HT-29 (cell line): ENCODE data around the gene TSC2. TPM values are rescaled to one million over a fixed set of nuclear protein-coding genes. Genes with fewer than 3 reads are reported as not detected.
A peak's percentile ranks its signal among the peaks of the same experiment; 100 is the strongest.

ENCODE experiments used
- DNase-seq: peaks from one replicate; pipeline ENCODE4 v3.0.0-alpha.2; 2015; ENCODE audit warnings: low spot score
- total RNA-seq: library from RNA; depleted of rRNA; stranded (reverse); fragments of >200 nt; shearing (Covaris generic); gene quantifications from 2 replicates; pipeline ENCODE4 v1.2.3, GENCODE V29; 2014

Gene TSC2
- total RNA-seq, 1 experiment from 2014 or later = 85.0 TPM

- DNase-seq = peak; percentile 83
Measured at GRCh38 chr16:2042986-2043666, 4.7 kb upstream of the TSC2 start.

GRCh38 chr16:2043667-2044451 is 3.9 kb upstream of the TSC2 start:
- peak; percentile 48 for DNase-seq

- no peak for DNase-seq
Measured at GRCh38 chr16:2044541-2044940, 3.2 kb upstream of the TSC2 start.

- DNase-seq = no peak
Measured at GRCh38 chr16:2045965-2046892, 1.6 kb upstream of the TSC2 start.

GRCh38 chr16:2046893-2047329 is 874 bp upstream of the TSC2 start:
- DNase-seq = no peak

- DNase-seq = no peak
Measured at GRCh38 chr16:2048116-2048543, 345 bp downstream of the TSC2 start.

GRCh38 chr16:2053211-2053610 is 5.4 kb downstream of the TSC2 start:
- no peak for DNase-seq

GRCh38 chr16:2053897-2054296 is 6.1 kb downstream of the TSC2 start:
- DNase-seq = no peak

- peak; percentile 56 for DNase-seq
Measured at GRCh38 chr16:2054543-2055245, 6.9 kb downstream of the TSC2 start.

GRCh38 chr16:2056077-2056476 is 8.3 kb downstream of the TSC2 start:
- peak; percentile 56 for DNase-seq

- DNase-seq = peak; percentile 65
Measured at GRCh38 chr16:2056681-2057407, 9.1 kb downstream of the TSC2 start.

GRCh38 chr16:2057438-2057837 is 9.7 kb downstream of the TSC2 start:
- no peak for DNase-seq

GRCh38 chr16:2058420-2058819 is 10.6 kb downstream of the TSC2 start:
- DNase-seq = no peak

GRCh38 chr16:2058872-2059271 is 11.1 kb downstream of the TSC2 start:
- DNase-seq = no peak

GRCh38 chr16:2060346-2060745 is 12.6 kb downstream of the TSC2 start:
- DNase-seq = no peak

GRCh38 chr16:2061023-2061422 is 13.2 kb downstream of the TSC2 start:
- no peak for DNase-seq

GRCh38 chr16:2061526-2061925 is 13.7 kb downstream of the TSC2 start:
- DNase-seq = no peak

- DNase-seq = no peak
Measured at GRCh38 chr16:2062801-2063200, 15.0 kb downstream of the TSC2 start.

GRCh38 chr16:2063861-2064260 is 16.1 kb downstream of the TSC2 start:
- no peak for DNase-seq

- DNase-seq = no peak
Measured at GRCh38 chr16:2064368-2064945, 16.7 kb downstream of the TSC2 start.
